Fibroblast of skin of back (primary cell): Measurements from ENCODE around the gene GUK1.
"Not testable (repeated sequence)": the region's sequence is repeated elsewhere in the genome, so short reads cannot be mapped to it uniquely, and the experiment has no call there.

Experiments
- DNase-seq: peaks from one replicate; pipeline ENCODE4 v3.0.0-alpha.2; 2013

GUK1 gene

GRCh38 chr1:228163776-228164519, 23.9 kb downstream of the GUK1 start:
- DNase-seq = no peak

GRCh38 chr1:228164561-228165371, 24.7 kb downstream of the GUK1 start:
- DNase-seq = no peak

GRCh38 chr1:228165372-228166169, 25.5 kb downstream of the GUK1 start, which contains the start of gene IBA57:
Gene IBA57 (plus strand): TSS chr1:228165804. CDS start chr1:228165817, 13 bp downstream.
- DNase-seq = peak; percentile 98

- DNase-seq = peak; percentile 81
Measured at GRCh38 chr1:228166170-228166936, 26.3 kb downstream of the GUK1 start.

GRCh38 chr1:228168563-228169270, 28.6 kb downstream of the GUK1 start:
- no peak for DNase-seq

- DNase-seq = no peak
Measured at GRCh38 chr1:228169345-228169744, 29.3 kb downstream of the GUK1 start.

GRCh38 chr1:228170666-228171065, 30.6 kb downstream of the GUK1 start:
- no peak for DNase-seq

- DNase-seq = no peak
Measured at GRCh38 chr1:228171221-228171891, 31.3 kb downstream of the GUK1 start.

- no peak for DNase-seq
Measured at GRCh38 chr1:228172591-228173527, 32.8 kb downstream of the GUK1 start.

GRCh38 chr1:228173528-228174481, 33.7 kb downstream of the GUK1 start:
- DNase-seq = not testable (repeated sequence)

- DNase-seq = no peak
Measured at GRCh38 chr1:228174482-228175315, 34.6 kb downstream of the GUK1 start.

GRCh38 chr1:228175316-228176023, 35.4 kb downstream of the GUK1 start:
- no peak for DNase-seq

GRCh38 chr1:228176024-228176395, 35.9 kb downstream of the GUK1 start:
- DNase-seq = no peak

GRCh38 chr1:228176461-228177182, 36.5 kb downstream of the GUK1 start:
- no peak for DNase-seq

GRCh38 chr1:228177183-228177475, 37.0 kb downstream of the GUK1 start:
- no peak for DNase-seq
